Measurements from ENCODE around the gene ATP13A3. TPM values are rescaled to one million over a fixed set of nuclear protein-coding genes. Genes with fewer than 3 reads are reported as not detected.

The ATP13A3 gene
- total RNA-seq, 4 donors from 2014 or later: 23.6 to 129 (median 69.8) TPM

DNA sequence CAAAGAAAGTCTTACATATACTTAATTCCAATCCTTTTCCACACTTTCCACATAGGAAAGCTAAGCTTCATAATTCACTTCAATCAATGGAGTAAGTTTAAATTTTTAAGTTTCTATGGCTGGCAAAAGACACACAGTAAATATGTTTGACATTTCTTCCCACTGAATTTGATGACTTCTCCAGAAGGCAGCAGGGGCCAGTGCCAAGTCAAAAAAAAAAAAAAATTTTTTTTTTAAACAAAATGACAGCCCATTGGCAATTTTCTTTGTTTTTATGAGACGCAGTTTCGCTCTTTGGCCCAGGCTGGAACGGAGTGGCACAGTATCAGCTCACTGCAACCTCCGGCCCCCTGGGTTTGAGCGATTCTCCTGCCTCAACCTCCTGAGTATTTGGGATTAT, 28.7 kb downstream of the ATP13A3 start:
- Histone ChIP-seq H3K27me3 (no peaks in the 10 kb centered on the region), H3K9me3 (no peaks in the 10 kb centered on the region), H3K27ac (no peak overlapping the region), H3K4me3 (no peak overlapping the region), H3K4me1 (no peaks in the 10 kb centered on the region), H3K36me3 (peaks cover 0 to 22% (median 3%) of the 10 kb centered on the region in 4 donors)
- intact Hi-C loops (cut with DNase I; ENCODE audit: low total_unique reads): no loop called here
- TF ChIP-seq EP300 (IDR thresholded peaks at IDR 0.05; ENCODE audit: low read depth) (no peak), POLR2A (IDR thresholded peaks at IDR 0.05) (no peak), POLR2AphosphoS5 (IDR thresholded peaks at IDR 0.05) (no peak), CTCF (IDR thresholded peaks at IDR 0.05) (no peak)
- DNase-seq: no peak
- in situ Hi-C loops (cut with MboI; ENCODE audit: low pct_ligation_motif_present in 1 of 4, low pct_unique_long_range_greater_than_20kb in 1 of 4, low sequenced_read_pairs in 3 of 4): no loop called here
- WGBS, 2 donors (ENCODE audit: low coverage in 1 of 2): 96 to 100% methylated on average over 5 of the region's 5 CpGs

DNA sequence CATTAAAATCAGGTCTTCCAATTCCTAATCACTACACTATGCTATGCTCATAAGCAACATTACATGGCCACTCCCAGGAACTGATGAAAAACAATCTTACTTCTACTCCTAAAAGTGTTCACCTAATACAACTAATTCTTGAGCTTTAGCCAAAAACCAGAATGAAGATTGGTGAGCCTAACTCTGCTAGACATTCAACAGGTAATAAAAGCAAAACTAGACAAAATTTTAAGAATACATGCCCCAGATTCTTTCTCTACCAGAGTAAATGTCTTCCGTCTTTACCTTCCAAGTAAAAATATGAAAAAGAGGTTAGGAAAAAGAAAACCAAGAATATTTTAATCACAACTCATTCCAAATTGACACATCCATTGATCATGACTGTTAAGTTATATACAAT, 31.3 kb downstream of the ATP13A3 start:
- Histone ChIP-seq H3K36me3 (peaks cover 0 to 25% (median 11%) of the 10 kb centered on the region in 4 donors), H3K9me3 (no peaks in the 10 kb centered on the region), H3K27me3 (no peaks in the 10 kb centered on the region), H3K27ac (no peak overlapping the region), H3K4me3 (no peak overlapping the region), H3K4me1 (no peaks in the 10 kb centered on the region)
- in situ Hi-C loops (cut with MboI; ENCODE audit: low pct_ligation_motif_present in 1 of 4, low pct_unique_long_range_greater_than_20kb in 1 of 4, low sequenced_read_pairs in 3 of 4): no loop called here
- no peak for DNase-seq
- TF ChIP-seq POLR2A (IDR thresholded peaks at IDR 0.05) (no peak), EP300 (IDR thresholded peaks at IDR 0.05; ENCODE audit: low read depth) (no peak), CTCF (IDR thresholded peaks at IDR 0.05) (no peak), POLR2AphosphoS5 (IDR thresholded peaks at IDR 0.05) (no peak)
- WGBS, 2 donors (ENCODE audit: low coverage in 1 of 2): 98 to 100% methylated on average over 1 of the region's 1 CpG
- intact Hi-C loops (cut with DNase I; ENCODE audit: low total_unique reads): no loop called here

DNA sequence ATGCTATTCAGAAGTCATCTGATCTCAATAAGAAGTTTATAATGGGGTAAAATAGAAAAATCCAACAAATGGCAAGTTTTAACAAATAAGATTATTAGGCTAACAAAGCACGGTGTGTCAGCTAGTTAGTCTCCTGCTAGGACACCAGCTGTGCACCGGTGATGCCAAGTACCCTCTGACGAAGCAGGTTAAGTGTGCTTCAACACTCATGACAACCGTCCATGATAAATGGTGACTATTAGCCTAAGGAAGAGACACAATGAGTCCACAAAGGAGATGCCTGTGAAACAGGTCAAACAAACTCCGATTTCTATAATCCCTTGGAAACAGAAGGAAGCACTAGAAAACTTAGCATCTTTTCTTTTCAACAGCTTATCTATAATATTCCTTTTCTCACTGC, 36.5 kb downstream of the ATP13A3 start:
- DNase-seq: no peak
- no peak overlapping the region for H3K27ac ChIP-seq
- TF ChIP-seq POLR2AphosphoS5 (IDR thresholded peaks at IDR 0.05): no peak
- peaks cover 0 to 59% (median 29%) of the 10 kb centered on the region in 4 donors for H3K36me3 ChIP-seq
- H3K9me3 ChIP-seq: no peaks in the 10 kb centered on the region
- H3K4me3 ChIP-seq: no peak overlapping the region
- in situ Hi-C loops (cut with MboI; ENCODE audit: low pct_ligation_motif_present in 1 of 4, low pct_unique_long_range_greater_than_20kb in 1 of 4, low sequenced_read_pairs in 3 of 4) (no loop called here), intact Hi-C loops (cut with DNase I; ENCODE audit: low total_unique reads) (no loop called here)
- H3K4me1 ChIP-seq: no peaks in the 10 kb centered on the region
- WGBS, 2 donors (ENCODE audit: low coverage in 1 of 2): 94 to 100% methylated on average over 4 to 5 of the region's 5 CpGs
- H3K27me3 ChIP-seq: no peaks in the 10 kb centered on the region

- Histone ChIP-seq H3K27me3 (no peaks in the 10 kb centered on the region), H3K27ac (no peak overlapping the region), H3K4me1 (no peaks in the 10 kb centered on the region), H3K36me3 (peaks cover 0 to 60% (median 29%) of the 10 kb centered on the region in 4 donors), H3K4me3 (no peak overlapping the region), H3K9me3 (no peaks in the 10 kb centered on the region)
- DNase-seq: no peak
- 91 to 94% methylated on average over 3 of the region's 3 CpGs for WGBS, 2 donors (ENCODE audit: low coverage in 1 of 2)
- TF ChIP-seq CTCF (IDR thresholded peaks at IDR 0.05) (no peak), EP300 (IDR thresholded peaks at IDR 0.05; ENCODE audit: low read depth) (no peak), POLR2AphosphoS5 (IDR thresholded peaks at IDR 0.05) (no peak), POLR2A (IDR thresholded peaks at IDR 0.05) (no peak)
- in situ Hi-C loops (cut with MboI; ENCODE audit: low pct_ligation_motif_present in 1 of 4, low pct_unique_long_range_greater_than_20kb in 1 of 4, low sequenced_read_pairs in 3 of 4): no loop called here
- intact Hi-C loops (cut with DNase I; ENCODE audit: low total_unique reads): no loop called here
Measured at GRCh38 chr3:194449913-194450312, 36.9 kb downstream of the ATP13A3 start.

- Histone ChIP-seq H3K27ac (no peak overlapping the region), H3K4me1 (no peaks in the 10 kb centered on the region), H3K36me3 (peaks cover 0 to 56% (median 25%) of the 10 kb centered on the region in 4 donors), H3K4me3 (no peak overlapping the region), H3K9me3 (no peaks in the 10 kb centered on the region), H3K27me3 (no peaks in the 10 kb centered on the region)
- intact Hi-C loops (cut with DNase I; ENCODE audit: low total_unique reads): no loop called here
- in situ Hi-C loops (cut with MboI; ENCODE audit: low pct_ligation_motif_present in 1 of 4, low pct_unique_long_range_greater_than_20kb in 1 of 4, low sequenced_read_pairs in 3 of 4): no loop called here
- no peak for DNase-seq
- no peak for TF ChIP-seq EP300 (IDR thresholded peaks at IDR 0.05; ENCODE audit: low read depth)
- no peak for TF ChIP-seq POLR2A (IDR thresholded peaks at IDR 0.05)
- TF ChIP-seq CTCF (IDR thresholded peaks at IDR 0.05): no peak
- no peak for TF ChIP-seq POLR2AphosphoS5 (IDR thresholded peaks at IDR 0.05)
- WGBS, 2 donors (ENCODE audit: low coverage in 1 of 2): 88 to 96% methylated on average over 1 of the region's 1 CpG
Measured at GRCh38 chr3:194447657-194448056, 39.1 kb downstream of the ATP13A3 start.

All from transverse colon (tissue), 4 donors.